Tibial nerve (tissue), 3 donors: ENCODE data around the gene RO60.

Experiments used
- POLR2A ChIP-seq, 2 donors: fragments of 450-650 bp; IDR thresholded peaks; one replicate each; pipeline ENCODE4 v1.6.1; 2017; ENCODE audit warnings: antibody characterized with exemption in 2 of 2, mild to moderate bottlenecking in 2 of 2, moderate library complexity in 2 of 2
- TF ChIP-seq, protein P1 (sequence below), 5 experiments: fragments of 200-600 bp in 3 of 5; fragments of 450-650 bp in 2 of 5; sonication (generic) in 3 of 5; IDR thresholded peaks; one replicate each; pipeline ENCODE4 v1.5.1; 2016 to 2019; ENCODE audit warnings: antibody characterized with exemption in 5 of 5, mild to moderate bottlenecking in 3 of 5, moderate library complexity in 2 of 5

GRCh38 chr1:193070942-193071341, 11.5 kb downstream of the RO60 start:
- TF ChIP-seq, protein P1, sequence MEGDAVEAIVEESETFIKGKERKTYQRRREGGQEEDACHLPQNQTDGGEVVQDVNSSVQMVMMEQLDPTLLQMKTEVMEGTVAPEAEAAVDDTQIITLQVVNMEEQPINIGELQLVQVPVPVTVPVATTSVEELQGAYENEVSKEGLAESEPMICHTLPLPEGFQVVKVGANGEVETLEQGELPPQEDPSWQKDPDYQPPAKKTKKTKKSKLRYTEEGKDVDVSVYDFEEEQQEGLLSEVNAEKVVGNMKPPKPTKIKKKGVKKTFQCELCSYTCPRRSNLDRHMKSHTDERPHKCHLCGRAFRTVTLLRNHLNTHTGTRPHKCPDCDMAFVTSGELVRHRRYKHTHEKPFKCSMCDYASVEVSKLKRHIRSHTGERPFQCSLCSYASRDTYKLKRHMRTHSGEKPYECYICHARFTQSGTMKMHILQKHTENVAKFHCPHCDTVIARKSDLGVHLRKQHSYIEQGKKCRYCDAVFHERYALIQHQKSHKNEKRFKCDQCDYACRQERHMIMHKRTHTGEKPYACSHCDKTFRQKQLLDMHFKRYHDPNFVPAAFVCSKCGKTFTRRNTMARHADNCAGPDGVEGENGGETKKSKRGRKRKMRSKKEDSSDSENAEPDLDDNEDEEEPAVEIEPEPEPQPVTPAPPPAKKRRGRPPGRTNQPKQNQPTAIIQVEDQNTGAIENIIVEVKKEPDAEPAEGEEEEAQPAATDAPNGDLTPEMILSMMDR (IDR thresholded peaks at IDR 0.05), result no peak
- TF ChIP-seq POLR2A (IDR thresholded peaks at IDR 0.05), result no peak
